Iris pigment epithelial cell (primary cell): ENCODE data around the gene ADGB.
"Not testable (repeated sequence)": the region's sequence is repeated elsewhere in the genome, so short reads cannot be mapped to it uniquely, and the experiment has no call there.

ENCODE experiments used
- DNase-seq: peaks from one replicate; pipeline ENCODE4 v3.0.0-alpha.2; 2011; ENCODE audit warnings: low read depth

Gene ADGB

DNA sequence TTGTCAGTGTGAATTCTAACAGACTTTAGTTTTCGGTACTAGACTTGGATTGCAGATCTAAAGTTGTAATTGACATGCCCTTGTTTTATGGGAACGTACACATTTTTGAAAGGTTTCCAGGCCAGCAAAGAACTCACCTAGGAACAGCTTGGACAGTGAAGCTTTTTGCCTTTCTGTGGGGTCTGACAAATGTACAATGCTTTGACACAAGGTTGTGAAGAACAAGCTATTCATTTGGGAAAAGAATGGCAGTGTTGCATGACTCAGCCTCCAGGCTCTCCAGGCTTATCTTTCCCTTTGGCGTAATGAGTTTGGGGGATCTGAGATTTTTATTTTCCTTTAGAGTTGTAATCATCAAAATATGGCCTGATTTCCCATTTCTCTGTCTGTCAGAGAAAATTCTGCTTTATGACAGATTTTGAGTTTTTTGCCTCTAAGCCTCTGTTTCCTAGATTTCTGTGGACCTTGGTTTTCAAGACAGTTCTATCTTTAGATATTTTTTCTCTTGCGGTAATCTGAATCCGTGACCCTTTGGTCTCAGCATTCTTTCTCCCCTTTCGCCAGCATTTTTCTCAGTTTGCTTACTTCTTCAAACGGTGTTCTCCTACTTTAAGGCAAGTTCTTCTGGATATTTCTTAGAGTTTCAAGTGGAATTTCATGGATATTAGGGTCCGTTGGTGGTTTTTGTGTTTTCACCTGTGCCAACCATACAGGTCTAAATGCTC, 221.0 kb downstream of the ADGB start:
- no peak for DNase-seq

DNA sequence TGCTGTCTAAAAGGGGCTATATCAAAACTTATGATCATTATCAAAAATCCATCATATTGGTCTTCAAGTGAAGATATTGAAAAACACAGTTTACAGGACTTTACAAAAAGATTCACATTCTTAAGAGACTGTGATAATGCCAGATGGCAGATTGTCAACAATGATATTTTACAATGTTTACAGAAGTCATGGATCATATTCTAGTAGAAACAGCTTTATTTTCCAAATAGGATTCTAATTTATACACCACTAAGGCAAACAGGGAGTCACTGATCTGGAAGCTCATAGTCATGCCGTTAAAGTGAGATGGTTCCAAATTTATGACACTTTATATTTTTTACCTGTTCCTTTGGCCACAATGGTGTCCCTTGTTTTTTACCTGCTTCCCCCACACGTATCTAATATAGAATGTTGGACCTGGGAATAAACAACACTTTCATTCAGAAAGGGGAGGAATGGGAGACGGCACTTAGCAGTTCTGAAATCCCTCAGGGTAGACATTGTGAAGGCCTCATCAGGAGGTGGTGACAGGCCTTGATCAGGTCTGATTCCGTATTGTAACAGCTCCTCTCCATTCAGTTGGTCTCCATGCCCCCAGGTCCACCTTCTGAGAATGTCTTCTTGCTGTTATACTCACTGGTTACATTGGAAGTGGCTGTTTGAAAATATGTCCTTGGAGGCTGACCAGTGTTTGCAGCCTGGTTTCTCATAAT, 228.6 kb downstream of the ADGB start:
- no peak for DNase-seq

DNA sequence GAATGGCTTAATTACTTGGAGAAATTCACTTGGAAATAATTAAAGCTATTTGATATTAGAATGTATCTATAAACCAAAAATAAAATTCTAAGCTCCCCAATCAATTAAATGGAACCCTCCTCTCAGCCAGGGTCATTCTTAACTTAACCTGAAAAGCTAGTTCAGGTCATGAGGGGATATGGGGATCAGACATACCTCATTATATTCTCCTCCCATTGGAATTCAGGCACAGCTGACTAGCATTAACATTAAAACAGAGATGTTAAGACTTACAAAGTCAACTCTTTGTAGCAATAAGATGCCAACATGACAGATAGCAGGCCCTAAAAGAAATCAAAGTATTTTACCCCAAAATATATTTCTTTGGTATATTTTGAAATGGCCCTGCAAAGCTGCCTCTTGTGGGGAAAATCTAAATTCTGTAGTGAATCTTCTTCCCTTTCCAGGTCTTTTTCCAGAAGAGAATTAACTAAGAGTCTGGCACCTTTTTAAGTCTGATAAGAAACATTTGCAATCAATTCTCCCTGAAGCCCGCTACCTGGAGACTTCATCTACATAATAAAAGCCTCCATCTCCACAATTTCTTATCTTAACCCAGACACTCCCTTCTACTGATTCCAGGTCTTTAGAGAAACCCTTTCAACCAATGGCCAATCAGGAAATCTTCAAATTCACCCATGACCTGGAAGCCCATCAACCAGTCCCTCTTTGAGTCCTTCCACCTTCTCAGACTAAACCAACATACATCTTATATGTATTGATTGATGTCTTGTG, 231.2 kb downstream of the ADGB start:
- DNase-seq, result no peak

DNA sequence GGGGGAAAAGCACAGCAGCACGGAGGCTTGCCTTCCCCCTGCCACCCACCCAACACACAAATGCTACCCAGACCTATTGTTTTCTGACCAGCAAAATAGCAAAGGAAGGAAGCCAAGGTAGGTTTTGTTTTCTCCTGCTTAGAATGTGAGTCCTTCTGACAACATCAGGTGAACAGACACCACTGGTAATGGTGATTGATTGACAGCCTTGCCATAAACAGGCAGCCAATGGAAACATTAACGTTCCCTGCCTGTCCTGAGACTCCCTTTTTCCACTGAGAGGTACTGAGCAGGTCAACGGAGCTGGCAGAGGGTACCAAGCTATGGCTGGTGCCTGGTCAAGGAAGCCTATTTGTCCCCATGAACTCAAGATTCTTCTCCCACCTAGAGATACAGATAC, 234.4 kb downstream of the ADGB start:
- no peak for DNase-seq

DNA sequence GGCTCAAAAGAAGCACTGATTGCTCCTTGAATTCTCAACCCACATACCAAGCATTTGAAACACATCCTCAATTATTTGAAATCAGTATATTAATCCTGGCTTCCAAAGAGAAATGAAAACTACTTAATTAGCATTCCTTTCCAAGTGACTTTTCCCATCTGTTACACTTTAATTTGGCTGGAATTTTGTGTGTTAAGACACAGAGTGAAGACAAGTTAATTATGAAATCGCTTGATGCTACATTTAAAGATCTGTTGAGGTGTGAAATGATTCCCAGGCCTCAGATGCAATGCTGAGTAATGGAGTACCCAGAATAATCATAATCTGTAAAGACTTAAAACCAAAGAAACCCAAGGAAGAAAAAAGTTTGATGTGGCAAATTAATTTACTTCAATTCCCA, 241.4 kb downstream of the ADGB start:
- DNase-seq, result no peak

DNA sequence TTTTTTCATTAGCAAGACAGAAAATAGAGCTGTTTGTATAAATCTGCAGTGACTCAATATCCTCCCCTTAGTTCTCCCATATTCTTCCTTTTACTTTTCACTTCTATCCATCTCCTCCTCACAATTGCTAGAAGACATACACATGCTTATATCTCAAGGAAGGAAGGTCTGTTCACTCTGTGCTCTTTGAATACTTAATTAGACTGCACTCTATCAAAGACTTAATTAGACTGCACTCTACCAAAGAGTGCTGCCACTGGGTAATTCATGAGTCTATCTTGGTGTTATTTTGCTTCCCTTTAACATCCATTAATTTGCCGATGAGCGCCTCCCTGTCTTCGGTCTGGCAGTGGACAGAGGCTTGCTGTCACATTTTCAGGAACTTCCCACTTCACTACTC, 241.9 kb downstream of the ADGB start:
- no peak for DNase-seq

DNA sequence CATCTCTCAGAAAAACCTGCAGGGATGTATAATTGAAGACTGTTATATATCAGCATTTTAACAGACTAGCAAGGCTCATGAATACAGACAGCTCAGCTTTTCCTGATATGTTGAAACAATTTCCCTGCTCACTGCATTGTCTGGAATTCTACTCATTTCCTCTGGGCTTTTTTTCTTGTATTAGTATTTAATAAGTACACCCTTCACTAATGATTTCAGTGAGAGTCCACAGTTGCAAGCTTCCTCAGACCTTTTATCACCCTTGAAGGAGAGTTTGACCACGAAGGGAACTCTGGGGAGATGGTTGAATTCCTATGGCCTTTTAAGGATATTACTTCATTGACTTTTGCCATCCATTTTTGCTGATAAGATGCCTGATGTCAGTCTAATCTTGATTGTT, 248.7 kb downstream of the ADGB start:
- peak; percentile 64 for DNase-seq

DNA sequence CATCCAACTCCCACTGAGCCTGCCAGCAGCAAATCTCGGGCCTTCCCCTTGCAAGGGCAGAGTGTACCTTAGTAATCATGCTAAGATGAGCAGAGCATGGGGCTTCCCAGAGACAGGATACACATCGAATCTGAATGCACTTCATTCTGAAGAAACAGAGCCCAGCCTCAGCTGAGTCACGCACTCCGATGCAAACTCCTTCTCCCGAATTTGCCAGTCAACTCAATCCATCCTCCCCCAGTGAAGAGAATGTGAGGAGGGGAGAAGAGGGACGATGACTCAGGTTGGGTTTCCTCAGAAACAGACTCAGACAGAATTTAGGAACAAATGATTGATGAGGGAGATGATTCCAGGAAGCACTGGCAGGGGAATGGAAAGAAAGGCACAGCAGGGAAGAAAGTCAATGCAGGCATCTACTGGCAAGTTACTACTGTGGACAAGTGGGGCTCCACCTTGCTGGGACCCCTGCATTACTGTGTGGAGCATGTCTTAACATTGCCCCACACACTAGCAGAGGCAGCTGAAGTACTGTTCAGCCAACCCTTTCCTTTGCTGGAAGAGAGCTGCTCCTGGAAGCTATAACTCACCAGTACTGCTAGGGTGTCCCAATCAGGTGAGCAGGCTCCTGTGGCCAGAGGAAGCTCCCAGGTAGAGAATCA, 251.6 kb downstream of the ADGB start:
- peak; percentile 92 for DNase-seq

DNA sequence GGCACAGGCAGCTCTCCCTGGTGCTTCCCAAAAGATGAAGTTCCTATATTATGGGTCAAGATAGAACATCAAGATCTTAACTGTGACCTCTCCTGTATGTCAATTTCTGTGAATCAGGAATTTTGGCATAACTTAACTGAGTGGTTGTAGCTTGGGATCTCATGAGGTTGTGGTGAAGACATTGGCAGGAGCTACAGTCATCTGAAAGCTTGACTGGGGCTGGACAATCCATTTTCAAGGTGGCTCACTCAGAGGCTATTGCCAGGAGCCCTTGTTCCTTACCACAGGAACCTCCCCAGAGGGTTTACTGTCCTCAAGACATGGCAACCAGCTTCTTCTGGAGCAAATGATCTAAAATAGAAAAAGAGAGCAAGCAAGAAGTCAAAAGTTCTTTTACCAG, 252.2 kb downstream of the ADGB start:
- no peak for DNase-seq

DNA sequence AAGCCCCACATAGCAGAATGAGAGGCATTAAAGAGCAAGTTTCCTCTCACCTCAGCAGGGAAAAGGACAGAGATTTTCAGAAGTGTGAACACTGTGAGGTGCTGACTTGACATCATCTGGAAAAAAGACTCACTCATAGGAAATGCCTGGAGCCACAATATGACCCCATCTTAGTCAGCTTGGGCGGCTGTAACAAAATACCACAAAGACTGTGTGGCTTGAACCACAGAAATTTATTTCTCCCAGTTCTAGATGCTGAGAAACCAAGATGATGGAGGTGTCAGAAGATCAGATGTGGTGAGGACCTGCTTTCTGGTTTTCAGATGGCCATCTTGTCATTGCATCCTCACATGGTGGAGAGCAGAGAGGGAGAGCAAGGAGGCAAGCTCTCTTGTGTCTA, 253.1 kb downstream of the ADGB start:
- peak; percentile 97 for DNase-seq

DNA sequence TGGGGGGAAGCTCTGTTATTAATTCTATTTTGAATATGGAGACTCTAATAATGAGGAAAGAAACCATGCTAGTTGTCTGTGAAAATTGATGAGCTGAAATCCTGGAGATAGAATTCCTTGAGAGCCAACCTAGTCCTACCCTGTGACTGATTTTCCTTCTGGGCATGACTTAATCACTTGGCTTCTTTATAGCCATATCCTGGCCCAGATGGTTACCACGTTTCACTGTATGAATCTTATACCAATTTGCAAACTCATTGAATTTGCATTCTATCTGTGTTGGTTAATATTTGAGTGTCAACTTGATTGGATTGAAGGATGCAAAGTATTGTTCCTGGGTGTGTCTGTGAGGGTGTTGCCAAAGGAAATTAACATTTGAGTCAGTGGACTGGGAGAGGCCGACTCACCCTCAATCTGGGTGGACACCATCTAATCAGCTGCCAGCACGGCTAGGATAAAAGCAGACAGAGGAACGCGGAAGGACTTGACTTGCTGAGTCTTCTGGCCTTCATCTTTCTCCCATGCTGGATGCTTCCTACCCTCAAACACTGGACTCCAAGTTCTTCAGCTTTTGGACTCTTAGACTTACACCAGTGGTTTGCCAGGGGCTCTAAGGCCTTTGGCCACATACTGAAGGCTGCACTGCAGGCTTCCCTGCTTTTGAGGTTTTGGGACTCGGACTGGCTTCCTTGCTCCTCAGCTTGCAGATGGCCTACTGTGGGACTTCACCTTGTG, 255.9 kb downstream of the ADGB start:
- DNase-seq, result not testable (repeated sequence)

DNA sequence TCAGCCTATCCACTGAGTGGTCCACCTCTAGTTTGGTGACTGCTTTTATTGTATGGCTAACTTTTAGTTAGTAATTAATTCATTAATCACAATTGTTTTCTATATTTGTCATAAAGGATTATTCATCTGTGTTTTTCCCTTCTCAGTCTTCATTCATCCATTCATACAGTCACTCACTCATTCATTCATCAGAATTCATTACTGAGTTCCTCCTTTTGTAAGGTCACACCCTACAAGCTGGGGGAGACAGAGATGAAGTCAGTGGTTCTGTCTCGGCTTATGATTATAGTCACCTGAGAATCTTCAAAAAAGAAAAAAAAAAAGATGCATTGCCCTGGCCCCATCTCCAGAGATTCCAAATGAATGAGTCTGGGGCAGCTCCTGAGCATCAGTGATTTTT, 257.1 kb downstream of the ADGB start:
- no peak for DNase-seq

DNA sequence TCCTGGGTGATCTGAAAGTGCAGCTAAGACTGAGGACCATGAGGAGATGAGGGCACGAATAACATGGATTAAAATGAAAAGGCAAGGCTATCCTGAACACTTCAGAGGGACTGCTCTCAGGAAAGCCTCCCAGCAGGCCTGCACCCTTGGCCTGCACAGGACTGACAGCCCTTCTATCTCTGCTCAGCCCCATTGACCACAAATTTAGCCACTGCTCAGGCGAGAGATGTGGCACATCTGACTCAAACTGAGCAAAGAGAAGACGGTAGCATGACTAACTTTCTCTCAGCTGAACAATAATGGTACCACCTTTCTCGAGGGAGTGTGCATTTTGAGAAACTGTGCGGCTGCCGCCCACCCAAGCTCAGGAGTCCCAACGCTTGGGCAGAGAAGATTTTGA, 257.5 kb downstream of the ADGB start:
- DNase-seq, result no peak

DNA sequence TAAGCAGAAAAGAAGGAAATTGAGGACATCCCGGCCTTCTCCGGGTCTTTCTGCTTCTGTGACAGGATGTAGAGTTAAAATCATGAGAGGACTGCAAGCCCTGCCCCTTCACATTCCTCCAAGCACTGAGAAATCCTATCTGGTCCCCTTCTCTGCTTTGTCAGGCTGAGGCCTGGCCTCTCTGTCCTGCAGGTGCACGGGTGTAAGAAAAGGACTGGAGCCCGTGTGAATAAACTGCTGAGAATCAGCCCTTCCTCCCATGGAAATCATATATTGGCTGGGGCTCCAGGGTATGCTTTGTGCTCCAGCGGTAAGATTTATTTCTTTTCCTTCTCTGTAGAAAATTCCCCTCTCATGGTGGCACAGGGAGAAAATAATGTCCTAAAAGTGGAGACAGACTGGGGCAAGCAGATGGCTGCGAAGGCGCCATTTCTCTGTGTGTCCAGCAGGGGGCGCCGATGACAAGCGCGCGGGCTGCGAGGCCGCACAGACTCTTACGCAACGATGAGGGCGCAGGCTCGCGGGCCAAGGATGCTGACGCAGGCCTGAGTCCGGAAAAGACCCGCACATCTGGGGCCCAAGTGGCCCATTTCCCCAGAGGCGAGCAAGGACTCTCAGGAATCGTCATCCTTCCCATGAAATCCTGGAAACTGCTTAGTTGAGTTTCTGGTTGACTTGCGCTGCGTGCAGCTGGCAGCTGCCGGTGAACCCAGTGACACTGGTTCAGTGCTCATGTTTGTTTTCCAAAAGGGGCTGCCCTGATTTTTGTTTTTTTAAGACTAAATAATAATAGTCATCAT, 258.6 kb downstream of the ADGB start:
- peak; percentile 84 for DNase-seq

DNA sequence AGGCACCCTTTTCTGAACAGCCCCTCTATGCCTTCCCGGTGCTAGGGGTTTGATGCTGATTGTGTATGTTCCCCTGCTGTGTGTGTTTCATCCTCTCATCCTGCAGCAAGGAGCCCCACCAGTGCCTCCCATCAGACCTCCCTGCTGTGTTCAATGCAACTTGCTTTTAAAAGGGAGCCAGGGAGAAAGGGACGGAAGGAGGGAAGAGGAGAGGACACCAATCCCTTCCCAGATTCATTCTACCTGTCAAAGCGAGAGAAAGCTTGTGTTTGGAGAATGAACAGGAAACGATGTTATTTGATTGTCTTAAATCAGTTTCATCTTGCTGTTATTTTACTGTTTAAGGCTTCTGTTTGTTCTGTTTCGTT, 259.2 kb downstream of the ADGB start:
- peak; percentile 34 for DNase-seq

DNA sequence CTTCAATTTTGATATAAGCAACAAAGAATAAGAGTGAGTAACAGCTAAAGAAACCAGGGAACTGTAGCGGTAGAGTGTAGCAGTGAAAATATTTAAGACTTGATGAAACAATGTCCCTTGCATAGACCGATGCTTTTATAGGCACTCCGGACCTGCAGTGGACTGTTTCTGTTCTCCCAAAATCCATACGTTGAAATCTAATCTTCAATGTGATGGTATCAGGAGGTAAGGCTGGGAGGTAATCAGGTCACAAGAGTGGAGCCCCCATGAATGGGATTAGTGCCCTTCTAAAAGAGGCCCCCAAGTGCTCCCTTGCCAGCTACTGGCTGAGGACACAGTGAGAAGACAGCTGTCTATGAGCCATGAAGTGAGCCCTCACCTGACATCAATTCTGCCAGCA, 260.4 kb downstream of the ADGB start:
- DNase-seq, result no peak

DNA sequence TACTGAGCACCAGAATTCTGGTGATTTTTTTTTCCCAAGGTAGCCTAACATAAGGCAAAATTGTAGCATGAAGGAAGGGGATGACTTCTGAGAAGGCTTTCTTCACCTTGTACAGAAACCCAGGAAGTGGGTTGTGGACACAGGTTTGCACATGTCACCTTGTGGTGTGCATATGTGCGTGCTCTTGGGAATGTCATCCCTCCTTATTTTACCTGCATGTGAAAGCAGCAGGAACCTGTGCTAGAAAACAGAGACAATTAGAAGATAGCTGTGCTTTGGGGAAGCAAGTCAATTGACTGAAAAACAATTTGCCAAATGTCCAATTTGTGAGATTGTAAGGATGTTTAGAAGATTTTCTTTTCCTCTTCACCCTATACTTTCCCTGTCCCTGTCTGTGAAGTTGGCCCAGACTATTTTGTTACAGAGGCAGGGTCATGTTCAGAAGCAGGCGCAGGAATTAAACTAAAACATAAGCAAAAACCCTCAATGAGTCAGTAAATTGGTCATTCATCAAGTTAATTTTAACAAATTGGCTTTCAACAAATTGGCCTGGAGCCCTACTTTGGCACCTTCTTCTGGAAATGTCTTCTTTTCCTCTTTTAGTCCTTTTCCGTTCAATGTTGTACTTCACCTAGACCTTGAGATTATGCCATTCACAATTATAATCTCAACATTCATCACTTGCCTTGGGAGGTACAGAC, 261.2 kb downstream of the ADGB start:
- DNase-seq, result no peak

DNA sequence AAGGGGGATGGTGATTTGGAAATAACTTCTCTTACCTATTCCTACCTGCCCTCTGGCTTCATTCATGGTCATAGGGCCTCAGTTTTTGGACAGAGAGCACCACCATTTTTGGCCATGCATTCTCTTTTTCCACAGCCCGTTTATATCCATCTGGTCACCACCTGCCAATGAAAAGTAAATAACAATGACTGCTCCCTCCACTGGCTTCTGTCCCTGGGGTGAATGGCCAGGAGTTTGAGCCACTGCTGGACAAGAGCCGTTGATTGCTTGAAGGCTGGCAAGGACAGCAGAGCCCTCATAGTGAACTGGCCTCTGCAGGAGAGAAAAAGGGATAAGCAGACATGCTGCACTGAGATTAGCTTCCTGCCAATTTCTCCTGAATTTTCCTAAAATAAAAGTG, 261.8 kb downstream of the ADGB start:
- DNase-seq, result no peak

DNA sequence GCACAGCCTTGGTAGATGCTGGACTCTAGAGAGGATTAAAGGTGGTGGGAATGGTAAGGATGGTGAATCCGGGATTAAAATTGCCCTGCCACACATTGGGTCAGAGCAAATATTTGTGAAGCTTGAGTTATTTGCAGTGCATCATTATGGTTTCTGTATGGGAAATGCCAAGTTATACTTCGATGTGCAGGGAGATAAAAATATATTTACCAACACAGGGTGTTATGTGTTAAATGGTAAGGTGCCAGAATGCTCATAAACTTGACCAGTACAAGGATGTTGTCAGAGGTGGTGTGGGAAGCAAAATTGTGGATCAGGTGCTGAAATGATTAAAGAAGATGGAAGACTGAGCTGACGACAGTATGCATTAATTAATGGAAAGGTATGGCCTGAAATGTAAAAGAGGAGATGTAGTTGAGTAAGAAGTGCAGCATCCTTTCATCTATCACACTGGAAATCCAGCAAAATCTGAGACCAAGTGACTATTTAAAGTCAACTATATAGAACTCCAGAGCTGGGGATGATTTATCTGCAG, 262.3 kb downstream of the ADGB start:
- DNase-seq, result no peak

DNA sequence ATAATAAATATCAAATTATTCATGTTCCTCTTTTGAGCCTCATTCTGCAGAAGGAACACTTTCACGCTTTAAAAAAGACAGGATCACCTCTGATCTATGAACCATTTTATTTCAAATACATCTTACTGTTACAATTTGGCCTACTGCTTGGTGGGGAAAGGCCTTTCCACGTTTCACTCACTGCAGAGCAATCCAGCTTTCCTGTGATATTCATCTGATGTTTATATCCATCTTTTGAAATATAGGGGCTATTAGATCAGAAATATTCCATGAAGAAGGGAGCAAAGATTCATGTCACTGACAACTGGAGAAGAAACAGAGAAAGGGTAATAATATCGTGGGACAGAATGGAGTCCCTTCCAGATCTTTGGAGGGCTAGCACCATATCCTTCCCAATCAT, 262.9 kb downstream of the ADGB start:
- DNase-seq, result no peak
